Natural killer cell treated with Interleukin-12 subunit alpha and Interleukin-12 subunit beta and Interleukin-15 and Interleukin-18, amount 100 ng/mL, for 72 hours (primary cell): ENCODE results near the gene SLC9A9. TPM values are rescaled to one million over a fixed set of nuclear protein-coding genes. Genes with fewer than 3 reads are reported as not detected.

Source experiments
- ATAC-seq, 2 donors: fragments of 150-1000 bp; cut with Tn5 transposase in 1 of 2; sonication (Bioruptor Pico), chemical (Tn5 transposase) in 1 of 2; 2 replicates each; pipeline ENCODE4 v1.10.0; 2021
- DNase-seq: peaks from one replicate; pipeline ENCODE4 v3.0.0; 2022; ENCODE audit warnings: low spot score
- H3K27ac Mint-ChIP-seq, 2 donors: 1 replicate in 1 of 2; 2 replicates in 1 of 2; pipeline ENCODE4 v1.8.0; 2022; ENCODE audit warnings: mixed read lengths in 2 of 2, mild to moderate bottlenecking in 1 of 2, moderate library complexity in 1 of 2
- H3K27me3 Mint-ChIP-seq, 2 donors: 1 replicate in 1 of 2; 2 replicates in 1 of 2; pipeline ENCODE4 v1.8.0; 2022; ENCODE audit warnings: mixed read lengths in 2 of 2
- H3K36me3 Mint-ChIP-seq: one replicate; pipeline ENCODE4 v1.8.0; 2022; ENCODE audit warnings: mixed read lengths
- H3K4me1 Mint-ChIP-seq, 2 donors: 1 replicate in 1 of 2; 2 replicates in 1 of 2; pipeline ENCODE4 v1.8.0; 2022; ENCODE audit warnings: low read depth in 2 of 2, mixed read lengths in 2 of 2, mild to moderate bottlenecking in 1 of 2
- H3K4me3 Mint-ChIP-seq: one replicate; pipeline ENCODE4 v1.8.0; 2022; ENCODE audit warnings: mixed read lengths
- H3K9me3 Mint-ChIP-seq: 2 replicates; pipeline ENCODE4 v1.8.0; 2022; ENCODE audit warnings: mixed read lengths
- total RNA-seq, 2 donors: library from RNA; stranded (reverse); gene quantifications; one replicate each; pipeline ENCODE4 v1.2.3, GENCODE V29; 2022

The SLC9A9 gene
- total RNA-seq, 2 donors from 2014 or later: 11.0 to 11.9 TPM

GRCh38 chr3:143753006-143753405 lies 95.3 kb downstream of the SLC9A9 start:
- no peaks in the 10 kb centered on the region for H3K27me3 Mint-ChIP-seq
- DNase-seq (no peak), ATAC-seq (no peak)
- no peaks in the 10 kb centered on the region for H3K36me3 Mint-ChIP-seq
- no peak overlapping the region for H3K27ac Mint-ChIP-seq
- H3K4me1 Mint-ChIP-seq: peaks cover 6 to 12% of the 10 kb centered on the region in 2 donors
- H3K4me3 Mint-ChIP-seq: no peak overlapping the region
- H3K9me3 Mint-ChIP-seq: no peaks in the 10 kb centered on the region

GRCh38 chr3:143751643-143752178 lies 96.6 kb downstream of the SLC9A9 start:
- no peaks in the 10 kb centered on the region for H3K36me3 Mint-ChIP-seq
- H3K4me3 Mint-ChIP-seq: no peak overlapping the region
- no peaks in the 10 kb centered on the region for H3K9me3 Mint-ChIP-seq
- H3K27ac Mint-ChIP-seq: peak overlapping the region in 1 of 2 donors; percentile 10
- ATAC-seq (peak in 1 of 2 donors; percentile 6), DNase-seq (no peak)
- peaks cover 6 to 12% of the 10 kb centered on the region in 2 donors for H3K4me1 Mint-ChIP-seq
- no peaks in the 10 kb centered on the region for H3K27me3 Mint-ChIP-seq

GRCh38 chr3:143750841-143751240 lies 97.4 kb downstream of the SLC9A9 start:
- H3K4me1 Mint-ChIP-seq: peaks cover 6 to 12% of the 10 kb centered on the region in 2 donors
- DNase-seq: no peak
- no peaks in the 10 kb centered on the region for H3K36me3 Mint-ChIP-seq
- H3K9me3 Mint-ChIP-seq: no peaks in the 10 kb centered on the region
- H3K27me3 Mint-ChIP-seq: no peaks in the 10 kb centered on the region
- H3K27ac Mint-ChIP-seq: no peak overlapping the region
- no peak for ATAC-seq
- no peak overlapping the region for H3K4me3 Mint-ChIP-seq

GRCh38 chr3:143749926-143750325 lies 98.3 kb downstream of the SLC9A9 start:
- DNase-seq: no peak
- H3K27ac Mint-ChIP-seq: no peak overlapping the region
- ATAC-seq: no peak
- H3K36me3 Mint-ChIP-seq: no peaks in the 10 kb centered on the region
- peaks cover 6 to 12% of the 10 kb centered on the region in 2 donors for H3K4me1 Mint-ChIP-seq
- H3K27me3 Mint-ChIP-seq: no peaks in the 10 kb centered on the region
- no peaks in the 10 kb centered on the region for H3K9me3 Mint-ChIP-seq
- H3K4me3 Mint-ChIP-seq: no peak overlapping the region

- Mint-ChIP-seq H3K4me3 (no peak overlapping the region), H3K27me3 (no peaks in the 10 kb centered on the region), H3K4me1 (peaks cover 0 to 3% of the 10 kb centered on the region in 2 donors), H3K27ac (no peak overlapping the region), H3K9me3 (peaks cover 4% of the 10 kb centered on the region), H3K36me3 (peaks cover 17% of the 10 kb centered on the region)
- DNase-seq: no peak
- ATAC-seq: no peak
Measured at GRCh38 chr3:143737065-143737464, 111.2 kb downstream of the SLC9A9 start.

- ATAC-seq: no peak
Measured at GRCh38 chr3:143736205-143736997, 111.9 kb downstream of the SLC9A9 start.

GRCh38 chr3:143731776-143732175 lies 116.5 kb downstream of the SLC9A9 start:
- Mint-ChIP-seq H3K27me3 (no peaks in the 10 kb centered on the region), H3K27ac (no peak overlapping the region), H3K4me1 (peaks cover 21 to 26% of the 10 kb centered on the region in 2 donors), H3K36me3 (no peaks in the 10 kb centered on the region), H3K4me3 (no peak overlapping the region), H3K9me3 (no peaks in the 10 kb centered on the region)
- no peak for DNase-seq
- ATAC-seq: no peak

More at GRCh38 chr3:143736205-143736997, 111.9 kb downstream of the SLC9A9 start:
- Mint-ChIP-seq H3K9me3 (peaks cover 4% of the 10 kb centered on the region), H3K36me3 (peaks cover 12% of the 10 kb centered on the region), H3K4me1 (peaks cover 3 to 4% of the 10 kb centered on the region in 2 donors), H3K27me3 (no peaks in the 10 kb centered on the region), H3K4me3 (no peak overlapping the region), H3K27ac (no peak overlapping the region)
- no peak for DNase-seq

GRCh38 chr3:143731320-143731719 lies 116.9 kb downstream of the SLC9A9 start:
- Mint-ChIP-seq H3K9me3 (no peaks in the 10 kb centered on the region), H3K4me1 (peaks cover 21 to 26% of the 10 kb centered on the region in 2 donors), H3K36me3 (no peaks in the 10 kb centered on the region), H3K27ac (no peak overlapping the region), H3K27me3 (no peaks in the 10 kb centered on the region), H3K4me3 (no peak overlapping the region)
- no peak for DNase-seq
- ATAC-seq: no peak

GRCh38 chr3:143727391-143727790 lies 120.9 kb downstream of the SLC9A9 start:
- DNase-seq: no peak
- H3K36me3 Mint-ChIP-seq: peaks cover 4% of the 10 kb centered on the region
- H3K27me3 Mint-ChIP-seq: no peaks in the 10 kb centered on the region
- peaks cover 23 to 25% of the 10 kb centered on the region in 2 donors for H3K4me1 Mint-ChIP-seq
- no peak overlapping the region for H3K27ac Mint-ChIP-seq
- H3K9me3 Mint-ChIP-seq: peaks cover 3% of the 10 kb centered on the region
- no peak for ATAC-seq
- no peak overlapping the region for H3K4me3 Mint-ChIP-seq

- DNase-seq (no peak), ATAC-seq (no peak)
- Mint-ChIP-seq H3K27me3 (no peaks in the 10 kb centered on the region), H3K4me1 (peaks cover 23 to 24% of the 10 kb centered on the region in 2 donors), H3K9me3 (peaks cover 3% of the 10 kb centered on the region), H3K36me3 (peaks cover 4% of the 10 kb centered on the region), H3K27ac (no peak overlapping the region), H3K4me3 (no peak overlapping the region)
Measured at GRCh38 chr3:143726727-143727126, 121.5 kb downstream of the SLC9A9 start.

- DNase-seq (no peak), ATAC-seq (no peak)
- peaks cover 4% of the 10 kb centered on the region for H3K36me3 Mint-ChIP-seq
- no peaks in the 10 kb centered on the region for H3K27me3 Mint-ChIP-seq
- peaks cover 3% of the 10 kb centered on the region for H3K9me3 Mint-ChIP-seq
- peaks cover 0 to 10% of the 10 kb centered on the region in 2 donors for H3K4me1 Mint-ChIP-seq
- H3K4me3 Mint-ChIP-seq: no peak overlapping the region
- H3K27ac Mint-ChIP-seq: no peak overlapping the region
Measured at GRCh38 chr3:143720381-143720780, 127.9 kb downstream of the SLC9A9 start.

- Mint-ChIP-seq H3K27me3 (no peaks in the 10 kb centered on the region), H3K4me1 (peaks cover 0 to 6% of the 10 kb centered on the region in 2 donors), H3K9me3 (no peaks in the 10 kb centered on the region), H3K27ac (no peak overlapping the region), H3K36me3 (no peaks in the 10 kb centered on the region), H3K4me3 (no peak overlapping the region)
- ATAC-seq: no peak
- DNase-seq: no peak
Measured at GRCh38 chr3:143718463-143718862, 129.8 kb downstream of the SLC9A9 start.

- ATAC-seq: no peak
- DNase-seq: no peak
- H3K9me3 Mint-ChIP-seq: no peaks in the 10 kb centered on the region
- H3K36me3 Mint-ChIP-seq: no peaks in the 10 kb centered on the region
- no peak overlapping the region for H3K4me3 Mint-ChIP-seq
- H3K4me1 Mint-ChIP-seq: peaks cover 0 to 6% of the 10 kb centered on the region in 2 donors
- no peaks in the 10 kb centered on the region for H3K27me3 Mint-ChIP-seq
- no peak overlapping the region for H3K27ac Mint-ChIP-seq
Measured at GRCh38 chr3:143716731-143717130, 131.5 kb downstream of the SLC9A9 start.

GRCh38 chr3:143712522-143712921 lies 135.7 kb downstream of the SLC9A9 start:
- ATAC-seq (no peak), DNase-seq (no peak)
- no peak overlapping the region for H3K4me3 Mint-ChIP-seq
- no peaks in the 10 kb centered on the region for H3K4me1 Mint-ChIP-seq
- H3K27ac Mint-ChIP-seq: no peak overlapping the region
- H3K27me3 Mint-ChIP-seq: no peaks in the 10 kb centered on the region
- H3K9me3 Mint-ChIP-seq: no peaks in the 10 kb centered on the region
- H3K36me3 Mint-ChIP-seq: no peaks in the 10 kb centered on the region
